ENCODE data around the gene DMPK. TPM values are rescaled to one million over a fixed set of nuclear protein-coding genes. Genes with fewer than 3 reads are reported as not detected.

The DMPK gene
- total and polyA plus RNA-seq, 9 of the 15 experiments (the other 6 are each of a cell fraction or from before 2014, with no cell fraction given): 0.24 to 31.3 (median 7.3) TPM

GRCh38 chr19:45767410-45767880 lies 14.8 kb downstream of the DMPK start (continued):
- TF ChIP-seq TGIF2 (CRISPR knock-in tag; IDR thresholded peaks at IDR 0.05) (0 out of 2 replicates have a peak, but pooled peaks have one; percentile 55), ZSCAN29 (IDR thresholded peaks at IDR 0.05) (no peak), BCLAF1 (IDR thresholded peaks at IDR 0.05; ENCODE audit: borderline replicate concordance in 1 of 2, control insufficient read depth in 1 of 2, low read depth in 2 of 2, low read length in 1 of 2) (no peak), ZNF280A (IDR thresholded peaks at IDR 0.05; ENCODE audit: low read depth, partially characterized antibody) (no peak), HNRNPK (IDR thresholded peaks at IDR 0.05; ENCODE audit: low read depth, low read length, poor library complexity, severe bottlenecking) (no peak), STAT5A (IDR thresholded peaks at IDR 0.05; ENCODE audit: borderline replicate concordance, low read length) (no peak), ARNT (IDR thresholded peaks at IDR 0.05) (no peak), HMGN3 (IDR thresholded peaks at IDR 0.05; ENCODE audit: borderline replicate concordance, extremely low read depth, insufficient read length, low read depth, low read length) (peak; percentile 34), ETV6 (IDR thresholded peaks at IDR 0.05; ENCODE audit: borderline replicate concordance in 1 of 2, low read depth in 2 of 2, low read length in 1 of 2) (no peak), ETV6 (CRISPR knock-in tag; IDR thresholded peaks at IDR 0.05; ENCODE audit: borderline replicate concordance) (no peak), RAD51 (IDR thresholded peaks at IDR 0.05; ENCODE audit: borderline replicate concordance, low read depth) (no peak), EGR1 (conservative IDR thresholded peaks at IDR 0.05) (peak; percentile 92), MEF2A (IDR thresholded peaks at IDR 0.05; ENCODE audit: control insufficient read depth, low read depth, low read length) (no peak), ZNF436 (CRISPR knock-in tag; IDR thresholded peaks at IDR 0.05) (no peak), ZNF551 (CRISPR knock-in tag; IDR thresholded peaks at IDR 0.05) (no peak), NFIX (CRISPR knock-in tag; IDR thresholded peaks at IDR 0.05; ENCODE audit: low read depth) (no peak), TFE3 (CRISPR knock-in tag; IDR thresholded peaks at IDR 0.05) (no peak), TAF15 (IDR thresholded peaks at IDR 0.05; ENCODE audit: low read depth, low read length) (no peak), CREM (IDR thresholded peaks at IDR 0.05; ENCODE audit: low read depth) (peak; percentile 43; the same call in 1 of the 2 replicates), KLF16 (IDR thresholded peaks at IDR 0.05) (no peak), SIN3A (IDR thresholded peaks at IDR 0.05; ENCODE audit: borderline replicate concordance in 2 of 2, control insufficient read depth in 1 of 2, low read depth in 2 of 2, low read length in 2 of 2) (0 out of 4 replicates have a peak, but pooled peaks of 1 of the 2 experiments have one; percentile 52), TCF3 (CRISPR knock-in tag; IDR thresholded peaks at IDR 0.05) (no peak)

Measured in K562 (cell line).